Stimulated activated CD8-positive, alpha-beta memory T cell treated with anti-CD3 and anti-CD28 coated beads, Interleukin-4, amount 100 ng/mL, for 1 hour (primary cell): ENCODE measurements around the gene ENTHD1.
"Not testable (repeated sequence)": the region's sequence is repeated elsewhere in the genome, so short reads cannot be mapped to it uniquely, and the experiment has no call there.

Source experiments
- DNase-seq, 2 donors: peaks; one replicate each; pipeline ENCODE4 v3.0.0-alpha.2; 2020; ENCODE audit warnings: low read depth in 2 of 2, low spot score in 1 of 2

The ENTHD1 gene

DNA sequence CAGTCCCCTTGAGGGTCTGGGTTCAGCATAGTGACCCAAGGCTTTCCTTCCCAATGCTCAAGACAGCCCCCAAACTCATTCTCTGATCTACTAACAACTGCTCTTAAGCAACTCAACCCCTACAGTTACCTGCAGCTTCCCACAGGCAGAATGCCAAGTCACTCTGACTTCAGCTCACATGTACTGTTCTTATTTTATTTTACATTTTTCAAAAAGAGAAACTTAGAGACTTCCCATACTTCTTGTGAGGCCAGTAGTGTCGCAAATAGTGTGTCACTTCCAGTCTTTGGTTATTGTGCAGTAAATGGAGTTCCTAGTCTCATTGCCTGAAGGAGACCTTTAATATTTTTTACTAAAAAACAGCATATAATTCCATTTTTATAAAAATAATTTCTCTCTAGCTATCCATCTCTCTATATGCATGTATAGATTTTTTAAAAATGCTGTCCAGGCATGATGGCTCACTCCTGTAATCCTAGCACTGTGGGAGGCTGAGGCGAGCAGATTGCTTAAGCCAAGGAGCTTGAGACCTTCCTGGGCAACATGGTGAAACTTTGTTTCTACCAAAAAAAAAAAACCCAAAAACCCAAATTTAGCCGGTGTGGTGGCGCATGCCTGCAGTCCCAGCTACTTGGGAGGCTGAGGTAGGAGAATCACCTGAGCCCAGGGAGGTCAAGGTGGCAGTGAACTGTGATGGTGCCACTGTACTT lies 41.8 kb downstream of the ENTHD1 start:
- no peak for DNase-seq

GRCh38 chr22:39847477-39847876 lies 46.1 kb downstream of the ENTHD1 start:
- no peak for DNase-seq

- not testable (repeated sequence) for DNase-seq
Measured at GRCh38 chr22:39846539-39846938, 47.0 kb downstream of the ENTHD1 start.

- DNase-seq: no peak
Measured at GRCh38 chr22:39845529-39845928, 48.0 kb downstream of the ENTHD1 start.

- no peak for DNase-seq
Measured at GRCh38 chr22:39839917-39840510, 53.5 kb downstream of the ENTHD1 start.

GRCh38 chr22:39839204-39839603 lies 54.4 kb downstream of the ENTHD1 start:
- DNase-seq: no peak

DNA sequence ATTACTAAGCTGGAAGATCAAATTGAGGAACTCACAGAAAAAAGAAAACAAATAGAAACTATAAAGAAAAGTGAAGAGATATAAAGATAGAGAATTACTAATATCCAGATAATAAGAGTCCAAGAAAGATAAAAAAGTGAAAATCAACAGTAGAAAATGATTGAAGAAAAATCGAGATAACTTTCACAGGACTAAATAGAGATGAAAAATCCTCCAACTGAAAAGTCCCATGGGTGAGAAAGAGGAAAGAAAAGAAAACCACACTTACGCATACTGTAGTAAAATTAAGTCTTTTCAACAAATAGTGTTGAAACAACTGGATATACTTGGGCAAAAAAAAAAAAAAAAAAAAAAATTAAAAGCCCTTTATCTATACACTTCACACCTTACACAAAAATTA lies 60.0 kb downstream of the ENTHD1 start:
- no peak for DNase-seq

- no peak for DNase-seq
Measured at GRCh38 chr22:39833093-39833492, 60.5 kb downstream of the ENTHD1 start.

DNA sequence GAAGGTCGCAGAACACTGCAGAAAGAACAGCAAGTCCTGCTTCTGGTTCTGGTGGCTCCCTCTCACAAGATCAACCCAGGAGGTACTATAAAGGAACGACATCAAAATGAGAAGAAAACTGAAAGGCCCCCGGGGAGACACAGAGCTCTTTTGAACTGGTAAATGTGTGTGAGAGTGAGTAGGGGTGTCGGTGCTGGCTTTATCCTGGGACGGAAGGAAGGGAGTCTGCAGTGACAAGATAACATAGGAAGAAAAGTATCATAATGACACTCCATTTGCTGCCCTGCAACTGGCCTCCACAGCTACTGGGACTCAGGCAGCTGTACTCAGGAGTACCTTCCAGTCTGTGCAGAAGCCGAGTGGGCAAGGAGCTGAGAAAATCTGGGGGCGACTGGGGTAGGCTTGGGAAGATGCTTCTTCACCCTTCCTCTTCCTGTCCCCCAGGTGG lies 60.9 kb downstream of the ENTHD1 start:
- DNase-seq: no peak

GRCh38 chr22:39825661-39826102 lies 67.9 kb downstream of the ENTHD1 start:
- no peak for DNase-seq

GRCh38 chr22:39821008-39821407 lies 72.6 kb downstream of the ENTHD1 start:
- DNase-seq: no peak

- DNase-seq: no peak
Measured at GRCh38 chr22:39820256-39820655, 73.3 kb downstream of the ENTHD1 start.

GRCh38 chr22:39819429-39819828 lies 74.1 kb downstream of the ENTHD1 start:
- DNase-seq: no peak

- DNase-seq: no peak
Measured at GRCh38 chr22:39818094-39818493, 75.5 kb downstream of the ENTHD1 start.

GRCh38 chr22:39815932-39816331 lies 77.6 kb downstream of the ENTHD1 start:
- DNase-seq: no peak

DNA sequence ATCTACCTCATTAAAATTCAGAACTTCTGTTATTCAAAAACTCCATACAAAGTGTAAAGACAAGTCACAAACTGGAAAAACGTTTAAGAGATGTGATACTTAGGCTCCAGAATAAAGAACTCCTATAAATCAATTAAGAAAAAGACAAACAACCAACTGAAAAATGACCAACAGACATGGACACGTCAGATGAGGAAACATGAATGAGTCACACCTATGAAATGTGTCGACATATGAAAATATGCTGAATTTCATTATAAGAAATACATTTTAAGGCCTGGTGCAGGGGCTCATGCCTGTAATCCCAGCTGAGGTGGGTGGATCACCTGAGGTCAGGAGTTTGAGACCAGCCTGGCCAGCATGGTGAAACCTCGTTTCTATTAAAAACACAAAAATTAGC lies 78.7 kb downstream of the ENTHD1 start:
- no peak for DNase-seq

DNA sequence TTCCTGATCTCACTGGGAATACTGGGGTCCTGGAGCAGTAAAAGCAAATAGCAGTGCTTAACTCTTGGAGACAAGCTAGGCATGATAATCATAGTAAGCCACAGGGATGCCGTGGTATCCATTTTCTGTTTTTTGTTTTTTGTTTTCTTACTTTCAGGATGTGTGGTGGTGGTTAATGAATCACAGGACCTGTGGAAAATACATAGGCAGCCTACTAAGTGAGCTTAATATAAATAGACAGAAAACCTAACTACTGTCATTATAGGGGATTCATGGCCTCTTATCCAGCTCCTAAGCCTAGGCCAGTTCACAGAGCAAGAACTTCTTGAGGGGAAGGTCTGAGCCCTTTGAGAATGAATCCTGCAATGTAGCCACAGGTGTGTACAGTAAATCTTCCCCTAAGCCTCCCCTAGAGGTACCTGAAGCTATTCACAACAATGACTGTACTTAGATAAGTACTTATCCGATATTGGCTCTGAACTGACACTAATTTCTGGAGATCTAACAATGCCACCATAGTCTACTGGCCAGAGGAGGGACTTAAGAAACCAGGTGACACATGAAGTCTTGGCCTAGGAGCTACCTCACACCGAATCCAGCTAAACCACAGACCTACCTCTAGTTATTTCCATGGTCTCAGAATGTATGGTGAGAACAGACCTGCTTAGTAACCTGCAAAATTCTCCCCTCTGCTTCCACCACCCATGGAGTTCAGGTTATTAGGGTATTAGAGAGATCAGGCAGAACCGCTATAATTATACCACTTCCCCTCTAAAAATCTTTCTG lies 83.6 kb downstream of the ENTHD1 start:
- no peak for DNase-seq

GRCh38 chr22:39808081-39808480 lies 85.5 kb downstream of the ENTHD1 start:
- no peak for DNase-seq

- no peak for DNase-seq
Measured at GRCh38 chr22:39806109-39806508, 87.5 kb downstream of the ENTHD1 start.

DNA sequence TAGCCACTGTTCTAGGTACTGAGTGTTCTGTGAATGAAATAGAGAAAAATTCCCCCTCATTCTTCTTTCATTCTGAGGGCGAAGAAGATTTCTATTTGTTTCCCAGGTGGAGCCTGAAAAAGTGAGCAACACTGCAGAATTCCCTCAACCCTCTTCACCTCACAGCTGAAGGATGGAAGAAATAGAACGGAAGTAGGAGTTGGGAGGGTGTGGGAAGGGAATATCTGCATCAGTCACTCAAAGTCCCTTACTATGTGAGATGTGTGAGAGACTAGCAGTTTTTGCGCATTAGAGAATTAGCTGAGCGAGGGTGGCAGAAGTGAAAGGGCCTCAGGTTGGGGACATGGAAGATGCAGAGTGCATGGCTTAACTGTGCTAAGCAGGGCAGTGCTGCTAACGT lies 88.4 kb downstream of the ENTHD1 start:
- DNase-seq: no peak

GRCh38 chr22:39802682-39803081 lies 90.9 kb downstream of the ENTHD1 start:
- no peak for DNase-seq
